KBM-7 (cell line): ENCODE results near the gene GPNMB.

Source experiments
- DNase-seq: peaks from one replicate; pipeline ENCODE4 v3.0.0-alpha.2; 2015
- in situ Hi-C: fragments of 300-500 bp; cut with MboI; formaldehyde crosslinking; loops from 2 replicates; pipeline ENCODE4 v1.14.3; 2020; ENCODE audit warnings: low sequenced_read_pairs, low pct_unique_long_range_greater_than_20kb, mixed read lengths

GPNMB gene

DNA sequence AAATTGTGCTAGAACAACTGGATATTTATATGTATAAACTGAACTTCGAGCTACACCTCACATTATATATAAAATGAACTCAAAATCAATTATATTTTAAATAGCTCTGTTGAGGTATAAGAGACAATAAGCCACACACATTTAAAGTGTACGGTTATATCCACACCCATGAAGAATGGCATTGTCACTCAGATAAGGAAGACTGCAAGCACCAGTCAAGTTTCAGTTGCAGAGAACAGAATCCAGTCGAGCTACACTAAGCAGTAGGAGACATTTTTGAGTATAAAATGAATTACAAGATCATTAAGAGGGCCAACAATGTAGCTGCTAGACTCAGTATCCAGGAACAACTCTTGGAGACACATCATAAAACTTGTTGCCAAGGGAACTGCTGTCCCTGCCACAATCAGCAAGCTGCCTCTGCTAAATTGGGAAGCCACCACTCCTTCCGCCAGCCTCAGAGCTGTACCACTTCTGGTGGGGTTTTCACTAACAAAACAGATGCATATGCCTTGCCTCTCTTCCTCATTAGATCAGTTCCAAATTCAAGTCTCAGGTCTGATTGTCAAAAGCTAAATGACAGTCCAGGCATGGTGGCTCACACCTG lies 19.6 kb upstream of the GPNMB start:
- in situ Hi-C loops = no loop called here
- DNase-seq = no peak

DNA sequence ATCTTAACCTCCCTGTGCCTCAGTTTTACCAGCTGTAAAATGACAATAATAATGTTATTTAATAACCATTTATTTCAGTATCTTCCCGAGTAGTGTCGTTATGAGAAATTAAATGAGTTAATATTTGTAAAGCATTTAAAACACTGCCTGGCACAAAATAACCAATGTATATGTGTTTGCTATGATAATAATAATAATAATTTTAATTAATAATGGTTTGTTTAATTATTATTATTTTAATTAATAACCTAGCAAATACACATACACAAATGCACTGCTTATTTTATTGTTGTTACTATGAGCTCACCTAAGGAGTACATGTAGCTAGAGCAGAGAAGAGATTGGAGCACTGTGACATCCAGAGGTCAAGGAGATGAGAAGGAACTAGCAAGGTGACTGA lies 18.2 kb upstream of the GPNMB start:
- in situ Hi-C loops = no loop called here
- DNase-seq = no peak

DNA sequence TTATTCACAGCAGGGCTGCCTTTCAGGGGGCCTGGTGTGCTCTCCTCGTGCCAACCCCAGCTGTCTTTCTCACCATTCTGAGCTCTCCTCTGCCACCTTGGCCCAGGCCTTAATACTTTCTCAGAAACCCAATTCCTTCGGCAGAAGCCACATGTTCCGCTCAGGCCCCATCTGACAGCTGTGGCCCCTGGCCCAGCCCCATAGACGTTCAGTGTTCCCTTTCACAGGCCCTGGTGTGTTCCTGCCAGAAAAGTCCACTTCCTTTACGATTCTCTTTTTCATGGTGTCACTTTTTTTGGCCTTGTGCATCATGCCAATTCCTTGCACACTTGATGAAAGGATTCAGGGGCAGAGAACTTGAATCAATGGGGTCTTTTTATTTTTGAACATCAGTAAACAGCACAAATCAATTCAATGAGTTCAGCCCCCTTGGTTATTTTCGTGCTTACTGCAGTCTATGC lies 15.9 kb upstream of the GPNMB start:
- DNase-seq = no peak
- in situ Hi-C loops = no loop called here

DNA sequence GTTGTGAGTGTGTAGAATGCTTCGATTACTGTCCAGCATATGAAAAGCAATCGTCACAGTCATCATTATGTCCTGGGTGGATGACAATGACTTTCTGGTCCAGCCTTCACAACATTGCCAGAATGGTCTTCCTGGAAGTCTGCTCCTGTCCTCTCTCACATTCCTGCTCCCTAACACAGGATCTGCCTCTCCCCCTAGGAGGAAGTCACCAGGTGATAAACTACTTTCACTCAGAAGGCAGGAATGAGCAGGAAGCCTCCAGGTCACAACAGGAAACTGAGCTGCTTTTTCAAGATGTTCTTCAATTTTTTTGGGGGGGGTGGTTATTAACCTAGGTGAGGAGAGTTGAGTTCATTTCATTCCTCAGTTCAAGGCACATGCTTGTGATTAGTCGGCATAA lies 13.6 kb upstream of the GPNMB start:
- no peak for DNase-seq
- in situ Hi-C loops = no loop called here

DNA sequence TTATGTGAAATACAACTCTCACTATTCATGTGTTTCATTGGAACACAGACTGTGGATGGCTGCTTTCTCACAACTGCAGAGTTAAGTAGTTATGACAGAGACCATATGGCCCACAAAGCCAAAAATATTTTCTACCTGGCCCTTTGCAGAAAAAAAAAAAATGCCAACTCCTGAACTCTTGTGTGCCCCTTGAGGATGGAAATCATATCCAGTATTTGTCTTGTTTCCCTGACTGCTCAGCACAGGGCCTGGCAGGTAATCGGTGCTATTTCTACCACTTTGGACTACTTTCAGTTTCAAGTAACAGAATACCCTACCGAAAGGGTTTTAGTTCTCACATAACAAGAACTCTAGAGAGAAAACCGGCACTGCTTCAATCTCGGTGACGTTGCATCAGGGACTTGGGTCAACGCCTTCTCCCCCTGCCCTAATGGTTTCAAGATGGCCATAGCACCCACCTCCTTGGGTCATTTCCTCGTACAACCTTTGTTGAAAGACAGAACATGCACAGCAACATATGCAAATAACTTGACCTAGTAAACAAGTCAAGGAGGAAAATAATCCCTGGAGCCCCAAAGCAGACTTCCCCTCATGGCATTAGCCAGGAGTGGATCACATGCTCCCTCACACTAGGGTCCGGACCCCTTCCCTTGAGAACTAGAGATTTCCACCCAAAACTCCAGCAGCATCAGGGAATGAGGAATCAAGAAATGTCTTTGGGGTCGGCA lies 11.8 kb upstream of the GPNMB start:
- in situ Hi-C loops = no loop called here
- DNase-seq = no peak

DNA sequence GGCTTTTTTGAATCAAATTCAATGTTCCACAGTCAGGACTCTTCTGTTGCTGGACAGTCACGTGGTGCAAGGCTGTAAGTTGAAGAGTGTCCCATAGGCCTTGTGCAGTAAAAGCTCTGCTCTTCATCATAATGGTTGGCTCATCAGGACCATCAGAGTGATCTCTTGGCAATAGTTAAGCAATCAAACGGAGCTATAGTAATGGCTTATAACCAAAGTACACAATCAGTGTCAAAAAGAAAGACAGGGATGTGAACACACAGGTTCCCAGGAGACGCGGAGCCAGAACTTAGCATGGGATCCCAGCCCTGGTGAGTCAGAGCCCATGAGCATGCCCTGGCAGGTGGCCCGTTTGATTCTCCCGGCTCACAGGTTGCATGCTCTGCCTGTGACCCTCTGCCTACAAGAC lies 10.8 kb upstream of the GPNMB start:
- in situ Hi-C loops = no loop called here
- no peak for DNase-seq

DNA sequence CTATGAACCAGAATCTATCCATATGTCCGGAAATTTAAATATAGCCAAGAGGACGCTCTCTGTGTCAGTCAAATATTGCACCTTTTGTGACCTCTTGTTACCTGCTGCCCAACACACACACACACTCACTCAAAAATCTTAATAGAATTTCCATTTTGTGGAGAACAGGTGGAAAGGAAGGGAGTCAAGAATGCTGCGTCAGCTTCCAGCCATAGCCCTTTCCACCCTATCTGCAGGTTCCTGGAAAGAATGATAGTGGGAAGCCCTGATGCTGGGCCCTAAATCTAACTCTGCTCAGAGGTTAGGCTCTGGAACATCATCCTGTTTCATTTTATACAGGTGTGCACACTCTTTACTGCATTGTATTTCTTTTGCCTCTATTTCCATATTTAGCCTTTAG lies 9.6 kb upstream of the GPNMB start:
- DNase-seq = no peak
- in situ Hi-C loops = no loop called here

DNA sequence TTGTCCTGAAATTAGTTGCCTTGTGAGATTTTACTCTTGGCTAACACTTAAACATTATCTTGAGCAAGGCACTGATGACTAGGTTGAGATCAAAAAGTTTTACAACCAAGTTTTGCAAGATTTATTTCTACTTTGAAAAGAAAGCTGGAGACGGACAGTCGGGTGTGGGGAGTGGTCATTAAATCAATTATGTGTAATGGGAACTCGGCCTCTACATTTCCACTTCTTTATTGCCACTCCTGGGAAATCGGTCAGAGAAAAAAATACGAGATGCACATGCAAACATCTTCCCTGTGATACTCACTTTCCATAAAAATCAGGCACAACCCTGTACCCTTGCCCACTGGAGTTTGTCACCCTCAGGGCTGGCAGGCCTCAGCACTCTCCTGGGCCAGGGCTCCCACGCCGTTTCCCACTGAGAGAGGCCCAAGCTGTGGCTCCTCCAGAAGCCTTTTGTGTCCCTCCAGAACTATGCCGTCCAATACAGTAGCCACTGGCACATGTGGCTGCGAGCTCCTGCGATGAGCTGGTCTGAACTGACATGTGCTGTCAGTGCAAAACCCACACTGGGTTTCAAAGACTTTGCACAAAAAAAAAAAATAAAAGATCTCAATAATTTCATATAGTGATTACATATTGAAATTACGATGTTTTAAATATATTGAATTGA lies 7.5 kb upstream of the GPNMB start:
- in situ Hi-C loops = no loop called here

DNA sequence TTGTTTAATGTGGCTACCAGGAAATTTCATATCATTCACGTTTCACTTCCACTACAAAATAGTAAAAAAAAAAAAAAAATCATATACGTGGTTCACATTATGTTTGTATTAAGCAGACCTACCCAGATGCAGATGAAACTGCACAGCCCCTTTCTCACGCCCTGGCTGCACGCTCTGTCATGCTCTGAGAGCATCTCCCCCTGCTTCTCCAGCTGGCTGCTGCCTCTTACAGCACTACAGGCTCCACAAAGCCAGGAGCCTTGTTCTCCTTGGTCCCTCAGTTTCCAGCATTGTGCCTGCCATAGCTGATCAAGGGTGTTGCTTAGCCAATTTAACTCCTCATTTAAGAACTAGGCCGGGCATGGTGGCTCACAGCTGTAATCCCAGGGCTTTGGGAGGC lies 6.9 kb upstream of the GPNMB start:
- in situ Hi-C loops = no loop called here
- no peak for DNase-seq

More for the DNA sequence above, 7.5 kb upstream of the GPNMB start:
- no peak for DNase-seq

DNA sequence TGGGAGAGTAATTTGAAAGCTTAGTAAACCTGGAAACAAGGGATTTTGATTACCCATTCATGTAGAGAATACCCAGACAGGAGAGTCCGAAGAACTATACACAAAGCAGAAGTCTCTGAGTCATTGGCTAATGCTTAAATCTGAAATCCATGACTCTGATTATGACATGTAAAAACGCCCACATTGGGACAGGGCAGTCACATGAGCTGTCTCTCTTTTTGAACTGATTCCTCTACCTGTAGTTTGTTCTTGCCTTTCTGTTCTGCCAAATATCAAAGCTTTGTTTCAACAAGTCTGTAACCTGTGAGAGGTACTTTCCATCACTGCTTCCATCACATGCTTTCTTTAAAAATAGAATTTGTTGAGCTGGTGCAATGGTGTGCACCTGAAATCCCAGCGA lies 4.3 kb upstream of the GPNMB start:
- in situ Hi-C loops = no loop called here
- DNase-seq = no peak

DNA sequence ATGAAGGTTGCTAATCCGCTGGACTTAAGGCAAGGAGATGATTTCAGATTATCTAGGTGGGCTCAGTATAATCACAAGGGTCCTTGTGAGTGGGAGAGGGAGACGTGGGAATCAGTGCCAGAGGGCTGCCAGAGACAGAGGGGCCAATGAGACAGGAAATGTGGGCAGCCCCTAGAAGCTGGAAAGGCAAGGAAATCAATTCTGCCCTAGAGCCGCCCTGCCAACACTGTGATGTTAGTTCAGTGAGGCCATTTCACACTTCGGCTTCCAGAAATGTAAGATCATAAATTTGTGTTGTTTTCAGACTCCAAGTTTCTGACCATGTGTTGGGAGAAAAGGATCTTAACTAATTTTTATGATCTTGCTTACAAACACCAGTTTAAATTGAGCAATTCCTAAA lies 3.6 kb upstream of the GPNMB start:
- in situ Hi-C loops = no loop called here
- DNase-seq = no peak

DNA sequence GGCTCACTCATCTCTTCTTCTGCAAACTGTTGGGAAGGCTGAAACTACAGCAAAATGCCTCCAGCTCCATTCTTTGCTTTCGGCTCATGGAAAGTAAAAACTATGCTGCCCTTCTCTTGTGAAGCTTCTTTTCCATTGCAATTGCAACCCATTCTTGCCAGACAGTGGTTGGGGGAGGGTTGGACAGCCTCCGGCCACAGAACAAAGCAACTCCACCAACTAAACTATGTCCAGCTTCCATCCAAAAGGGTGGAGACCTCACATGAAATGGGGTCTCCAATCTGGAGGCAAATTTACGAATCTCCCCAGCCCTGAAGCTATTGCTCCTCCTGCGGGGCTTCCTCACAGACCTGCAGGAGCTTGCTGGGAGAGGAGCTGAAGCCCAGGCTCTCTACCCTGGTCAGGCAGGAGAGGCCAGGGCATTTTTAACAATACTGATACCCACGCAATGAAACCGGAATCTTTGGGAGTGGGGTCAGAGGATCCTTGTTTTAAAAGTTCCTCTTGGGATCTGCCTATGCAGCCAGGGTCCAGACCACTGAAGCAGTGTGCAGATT lies 549 bp downstream of the GPNMB start:
- DNase-seq = no peak
- in situ Hi-C loops = no loop called here

DNA sequence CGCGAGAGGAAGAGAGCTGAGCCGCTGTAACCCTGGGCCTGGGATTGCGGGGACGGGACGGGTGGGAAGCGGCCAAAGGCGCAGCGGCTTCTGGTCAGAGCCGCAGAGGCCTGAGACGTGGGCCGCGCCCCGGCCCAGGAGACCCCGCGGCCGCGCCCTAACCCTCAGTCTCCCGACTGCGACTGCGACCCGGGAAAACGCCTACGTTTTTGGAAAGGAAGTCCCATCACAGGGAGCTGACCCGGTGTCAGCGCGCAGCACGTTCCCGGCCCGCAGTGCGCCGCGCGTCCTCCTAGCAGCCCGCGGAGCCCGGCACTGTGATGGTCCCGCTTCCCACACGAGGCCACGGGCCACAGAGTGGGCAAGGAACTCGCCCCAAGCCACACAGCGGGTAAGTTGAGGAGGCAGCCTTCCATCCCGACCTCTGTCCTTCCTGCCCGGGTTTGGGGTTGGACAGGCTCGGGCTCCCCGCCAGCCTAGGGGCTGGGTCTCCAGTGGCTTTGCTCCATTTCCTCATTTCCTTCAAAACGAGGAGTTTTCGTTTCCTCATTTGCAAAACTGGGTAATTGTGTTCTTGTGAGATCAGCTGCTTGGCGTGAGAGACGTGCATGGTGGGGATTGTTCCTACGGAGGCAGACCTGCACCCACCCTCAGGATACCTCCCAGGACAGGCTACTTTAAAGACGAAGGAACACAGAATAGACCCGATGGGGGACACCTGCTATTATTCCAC lies 1.2 kb downstream of the GPNMB start:
- DNase-seq = peak; percentile 76
- in situ Hi-C loops = no loop called here

DNA sequence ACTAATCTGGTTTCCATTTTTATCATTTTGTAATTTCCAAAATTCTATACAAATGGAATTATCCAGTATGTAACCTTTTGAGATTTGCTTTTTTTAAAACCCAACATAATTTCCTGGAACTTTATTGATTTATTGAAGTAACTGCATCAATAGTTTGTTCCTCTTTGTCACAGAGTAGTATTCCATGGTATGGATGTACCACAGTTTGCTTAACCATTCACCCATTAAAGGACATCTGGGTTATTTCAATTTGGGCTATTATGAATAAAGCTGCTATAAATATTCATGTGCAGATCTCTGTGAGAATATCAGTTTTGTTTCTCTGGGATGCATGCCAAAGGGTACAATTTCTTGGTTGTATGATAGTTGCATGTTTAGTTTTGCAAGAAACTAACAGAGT lies 2.9 kb downstream of the GPNMB start:
- DNase-seq = no peak
- in situ Hi-C loops = no loop called here

DNA sequence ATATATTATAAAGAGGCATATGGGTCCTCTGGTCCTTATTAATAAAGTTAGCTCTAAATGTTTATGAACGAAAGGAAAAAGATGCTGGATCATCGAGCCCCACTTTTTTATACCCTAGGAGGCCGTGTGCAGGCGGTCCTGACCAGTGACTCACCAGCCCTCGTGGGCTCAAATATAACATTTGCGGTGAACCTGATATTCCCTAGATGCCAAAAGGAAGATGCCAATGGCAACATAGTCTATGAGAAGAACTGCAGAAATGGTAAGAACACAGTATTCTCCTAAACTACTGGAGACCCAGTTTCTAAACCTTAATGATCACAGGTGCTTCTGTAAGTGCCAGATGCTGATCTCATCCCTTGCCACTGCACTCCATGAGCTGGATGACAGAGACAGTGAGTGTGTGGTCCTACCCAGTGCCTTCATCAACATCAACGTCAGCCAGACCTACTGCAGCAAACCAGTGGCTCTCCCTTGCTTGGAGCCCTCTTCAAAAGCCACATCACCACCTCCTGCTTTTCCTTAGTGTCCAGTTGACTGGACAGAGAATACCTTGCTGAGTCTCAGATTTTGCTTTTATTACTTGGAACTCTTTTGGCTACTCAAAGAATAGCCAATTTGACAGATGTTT lies 7.6 kb downstream of the GPNMB start:
- no peak for DNase-seq
- in situ Hi-C loops = no loop called here

DNA sequence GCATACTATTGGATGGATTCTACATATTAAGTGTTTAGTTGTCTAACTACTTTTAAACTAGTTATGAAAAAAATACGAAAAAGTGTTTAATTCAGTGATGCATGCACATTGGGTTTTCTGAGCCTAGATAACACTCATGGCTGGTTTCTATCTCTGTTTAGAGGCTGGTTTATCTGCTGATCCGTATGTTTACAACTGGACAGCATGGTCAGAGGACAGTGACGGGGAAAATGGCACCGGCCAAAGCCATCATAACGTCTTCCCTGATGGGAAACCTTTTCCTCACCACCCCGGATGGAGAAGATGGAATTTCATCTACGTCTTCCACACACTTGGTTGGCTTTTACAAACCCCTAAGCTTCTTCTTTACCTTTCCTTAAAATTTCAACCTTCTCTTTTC lies 10.2 kb downstream of the GPNMB start:
- in situ Hi-C loops = no loop called here
- DNase-seq = no peak

DNA sequence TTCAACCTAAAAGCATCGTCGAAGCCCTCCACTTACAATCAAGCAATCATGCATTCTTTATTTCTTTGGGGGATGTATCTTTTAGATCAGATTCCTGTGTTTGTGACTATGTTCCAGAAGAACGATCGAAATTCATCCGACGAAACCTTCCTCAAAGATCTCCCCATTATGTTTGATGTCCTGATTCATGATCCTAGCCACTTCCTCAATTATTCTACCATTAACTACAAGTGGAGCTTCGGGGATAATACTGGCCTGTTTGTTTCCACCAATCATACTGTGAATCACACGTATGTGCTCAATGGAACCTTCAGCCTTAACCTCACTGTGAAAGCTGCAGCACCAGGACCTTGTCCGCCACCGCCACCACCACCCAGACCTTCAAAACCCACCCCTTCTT lies 13.8 kb downstream of the GPNMB start:
- DNase-seq = no peak
- in situ Hi-C loops = no loop called here

DNA sequence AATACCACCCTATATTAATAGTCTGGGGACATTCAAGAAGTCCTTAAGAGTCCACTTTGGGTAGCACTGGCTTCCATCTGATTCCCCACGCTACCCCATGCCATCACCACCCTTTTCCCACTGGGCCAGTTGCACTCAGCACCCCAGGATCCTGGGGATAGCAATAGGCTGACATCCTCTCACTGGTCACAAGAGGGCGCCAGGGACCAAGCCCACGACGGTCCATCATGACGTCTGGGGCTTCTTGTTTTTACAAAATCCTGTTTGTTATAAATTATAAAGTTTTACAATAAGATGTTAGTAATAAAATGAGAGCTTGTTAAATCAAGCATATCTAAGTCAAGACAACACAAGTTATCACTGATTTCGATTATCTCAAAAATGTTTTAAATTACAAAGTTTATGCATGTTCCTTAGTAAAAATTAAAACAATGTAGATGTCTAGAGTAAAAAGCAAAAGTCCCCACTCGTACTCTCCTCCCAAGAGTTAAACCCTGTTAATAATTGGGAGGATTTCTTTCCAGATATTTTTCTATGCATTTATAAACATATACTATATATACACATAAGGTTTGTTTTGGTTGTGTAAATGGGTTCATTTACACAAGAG lies 15.4 kb downstream of the GPNMB start:
- in situ Hi-C loops = no loop called here
- peak; percentile 57 for DNase-seq

DNA sequence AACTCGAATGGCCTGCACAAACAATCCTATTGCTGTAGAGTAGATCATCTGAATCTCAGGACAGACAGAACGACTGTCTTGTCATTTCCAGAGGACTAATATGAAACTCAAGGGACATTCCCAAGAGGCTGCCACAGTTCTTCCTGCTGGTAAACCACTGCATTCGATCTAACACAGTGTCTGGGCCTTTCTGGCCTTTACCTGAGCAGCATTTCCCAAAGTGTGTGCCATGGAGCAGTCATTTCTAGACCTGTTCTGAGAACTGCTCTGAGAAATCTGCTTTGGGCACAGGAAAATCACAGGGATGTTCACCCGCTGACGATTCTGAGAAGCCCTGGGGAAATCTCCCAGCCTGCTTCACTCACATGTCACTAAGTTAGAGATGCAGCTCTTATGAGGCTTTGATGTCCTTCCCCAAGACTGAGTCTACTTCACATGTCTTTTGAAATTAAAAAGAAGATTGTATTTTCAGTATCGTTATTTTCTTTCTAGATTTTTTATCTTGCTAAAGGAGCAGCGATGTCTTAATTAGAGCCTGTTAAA lies 18.4 kb downstream of the GPNMB start:
- no peak for DNase-seq
- in situ Hi-C loops = no loop called here
